ENCODE results near the gene COBL. TPM values are rescaled to one million over a fixed set of nuclear protein-coding genes. Genes with fewer than 3 reads are reported as not detected.

Gene COBL
- total RNA-seq, 2 donors from 2014 or later = 27.5 to 28.3 TPM

- no peak for DNase-seq
- Histone ChIP-seq H3K4me3 (ENCODE audit: low read length) (no peak overlapping the region), H3K9ac (ENCODE audit: extremely low read depth, low read length, poor library complexity, severe bottlenecking) (no peak overlapping the region), H3K27ac (ENCODE audit: low read depth, low read length) (no peak overlapping the region), H3K9me3 (ENCODE audit: control insufficient read depth, low read length) (no peaks in the 10 kb centered on the region), H3K4me1 (ENCODE audit: control insufficient read depth, insufficient read depth, low read length) (peaks cover 3% of the 10 kb centered on the region), H3K27me3 (ENCODE audit: control insufficient read depth, insufficient read depth, low read length, poor library complexity, severe bottlenecking) (no peaks in the 10 kb centered on the region), H3K36me3 (ENCODE audit: control insufficient read depth, insufficient read depth, low read length) (no peaks in the 10 kb centered on the region)
- Mint-ChIP-seq H3K27ac (no peak overlapping the region), H3K4me1 (peaks cover 22% of the 10 kb centered on the region), H3K9me3 (peaks cover 3% of the 10 kb centered on the region), H3K36me3 (ENCODE audit: low read depth) (peaks cover 10% of the 10 kb centered on the region), H3K4me3 (no peak overlapping the region), H3K27me3 (ENCODE audit: insufficient read depth) (no peaks in the 10 kb centered on the region)
- 100% methylated on average over 1 of the region's 4 CpGs; no CpG with 5 or more reads in 1 of the 2 experiments for WGBS, 2 experiments (ENCODE audit: insufficient coverage in 1 of 2, insufficient read length in 1 of 2)
- TF ChIP-seq CTCF (conservative IDR thresholded peaks at IDR 0.05) = no peak
Observed at GRCh38 chr7:51068401-51068800, 248.2 kb downstream of the COBL start.

- H3K4me1 Mint-ChIP-seq = peaks cover 23% of the 10 kb centered on the region
- WGBS, 2 experiments (ENCODE audit: insufficient coverage in 1 of 2, insufficient read length in 1 of 2) = 33 to 62% methylated on average over 3 to 7 of the region's 7 CpGs
- peaks cover 10% of the 10 kb centered on the region for H3K36me3 Mint-ChIP-seq (ENCODE audit: low read depth)
- TF ChIP-seq CTCF (conservative IDR thresholded peaks at IDR 0.05) = peak; percentile 93
- H3K27me3 ChIP-seq (ENCODE audit: control insufficient read depth, insufficient read depth, low read length, poor library complexity, severe bottlenecking) = no peaks in the 10 kb centered on the region
- H3K4me3 Mint-ChIP-seq = no peak overlapping the region
- H3K27me3 Mint-ChIP-seq (ENCODE audit: insufficient read depth) = no peaks in the 10 kb centered on the region
- H3K4me3 ChIP-seq (ENCODE audit: low read length) = no peak overlapping the region
- H3K4me1 ChIP-seq (ENCODE audit: control insufficient read depth, insufficient read depth, low read length) = peaks cover 3% of the 10 kb centered on the region
- DNase-seq = peak; percentile 92
- H3K9ac ChIP-seq (ENCODE audit: extremely low read depth, low read length, poor library complexity, severe bottlenecking) = no peak overlapping the region
- peaks cover 3% of the 10 kb centered on the region for H3K9me3 Mint-ChIP-seq
- no peak overlapping the region for H3K27ac ChIP-seq (ENCODE audit: low read depth, low read length)
- no peak overlapping the region for H3K27ac Mint-ChIP-seq
- H3K36me3 ChIP-seq (ENCODE audit: control insufficient read depth, insufficient read depth, low read length) = no peaks in the 10 kb centered on the region
- no peaks in the 10 kb centered on the region for H3K9me3 ChIP-seq (ENCODE audit: control insufficient read depth, low read length)
Observed at GRCh38 chr7:51067757-51068156, 248.9 kb downstream of the COBL start.

GRCh38 chr7:51067258-51067657 lies 249.4 kb downstream of the COBL start:
- no peaks in the 10 kb centered on the region for H3K36me3 ChIP-seq (ENCODE audit: control insufficient read depth, insufficient read depth, low read length)
- no peak overlapping the region for H3K27ac ChIP-seq (ENCODE audit: low read depth, low read length)
- H3K27me3 ChIP-seq (ENCODE audit: control insufficient read depth, insufficient read depth, low read length, poor library complexity, severe bottlenecking) = no peaks in the 10 kb centered on the region
- H3K4me3 ChIP-seq (ENCODE audit: low read length) = no peak overlapping the region
- TF ChIP-seq CTCF (conservative IDR thresholded peaks at IDR 0.05) = no peak
- H3K9me3 Mint-ChIP-seq = peaks cover 3% of the 10 kb centered on the region
- peaks cover 28% of the 10 kb centered on the region for H3K4me1 Mint-ChIP-seq
- H3K4me1 ChIP-seq (ENCODE audit: control insufficient read depth, insufficient read depth, low read length) = peaks cover 3% of the 10 kb centered on the region
- no peak overlapping the region for H3K27ac Mint-ChIP-seq
- H3K9me3 ChIP-seq (ENCODE audit: control insufficient read depth, low read length) = no peaks in the 10 kb centered on the region
- H3K4me3 Mint-ChIP-seq = no peak overlapping the region
- H3K9ac ChIP-seq (ENCODE audit: extremely low read depth, low read length, poor library complexity, severe bottlenecking) = no peak overlapping the region
- H3K36me3 Mint-ChIP-seq (ENCODE audit: low read depth) = peaks cover 10% of the 10 kb centered on the region
- H3K27me3 Mint-ChIP-seq (ENCODE audit: insufficient read depth) = no peaks in the 10 kb centered on the region
- DNase-seq = no peak
